GM19351 (cell line): ENCODE data around the gene ASIC4.

Experiments used
- ATAC-seq: cut with Tn5 transposase; IDR thresholded peaks from one replicate; pipeline ENCODE4 v1.9.1; 2021; ENCODE audit warnings: mild to moderate bottlenecking, moderate library complexity; ENCODE audit not compliant: unreplicated experiment

The ASIC4 gene

GRCh38 chr2:219565130-219566080 lies 51.1 kb downstream of the ASIC4 start:
- ATAC-seq = no peak

GRCh38 chr2:219566640-219567039 lies 52.4 kb downstream of the ASIC4 start:
- no peak for ATAC-seq

GRCh38 chr2:219567131-219567530 lies 52.8 kb downstream of the ASIC4 start:
- ATAC-seq = no peak

GRCh38 chr2:219567791-219568361 lies 53.6 kb downstream of the ASIC4 start:
- no peak for ATAC-seq

GRCh38 chr2:219569041-219569440 lies 54.8 kb downstream of the ASIC4 start:
- no peak for ATAC-seq

GRCh38 chr2:219569635-219570034 lies 55.4 kb downstream of the ASIC4 start:
- ATAC-seq = no peak

GRCh38 chr2:219570194-219570923 lies 56.1 kb downstream of the ASIC4 start:
- no peak for ATAC-seq

- ATAC-seq = no peak
Observed at GRCh38 chr2:219570924-219571310, 56.6 kb downstream of the ASIC4 start.

- ATAC-seq = no peak
Observed at GRCh38 chr2:219571311-219572236, 57.3 kb downstream of the ASIC4 start, which contains the start of gene OBSL1. Gene OBSL1, minus strand, starts transcription at chr2:219571539. Its CDS starts 307 bp downstream, at chr2:219571232.

GRCh38 chr2:219572237-219573001 lies 58.1 kb downstream of the ASIC4 start, which contains the start of gene INHA:
Gene INHA, plus strand, starts transcription at chr2:219572310. Its CDS starts 65 bp downstream, at chr2:219572375.
- ATAC-seq = no peak

GRCh38 chr2:219573166-219573565 lies 58.9 kb downstream of the ASIC4 start:
- no peak for ATAC-seq

GRCh38 chr2:219574484-219575311 lies 60.4 kb downstream of the ASIC4 start:
- ATAC-seq = no peak

- ATAC-seq = no peak
Observed at GRCh38 chr2:219575566-219576504, 61.6 kb downstream of the ASIC4 start.

GRCh38 chr2:219576505-219577388 lies 62.5 kb downstream of the ASIC4 start:
- no peak for ATAC-seq

- no peak for ATAC-seq
Observed at GRCh38 chr2:219578811-219579613, 64.7 kb downstream of the ASIC4 start.

- ATAC-seq = no peak
Observed at GRCh38 chr2:219581346-219581745, 67.1 kb downstream of the ASIC4 start.
